Raji (cell line): ENCODE measurements around the gene EIF4E1B.

Experiments used
- POLR2A ChIP-seq: IDR thresholded peaks from 2 replicates; pipeline ENCODE4 v1.6.1; 2011; ENCODE audit warnings: low read depth, low read length, control low read depth; ENCODE audit not compliant: insufficient read depth

EIF4E1B gene

GRCh38 chr5:176647030-176647842, 16.8 kb downstream of the EIF4E1B start, which contains the start of gene TSPAN17:
Gene TSPAN17 (plus strand): TSS chr5:176647484. CDS start chr5:176647616, 132 bp downstream.
- peak; percentile 97 for TF ChIP-seq POLR2A

DNA sequence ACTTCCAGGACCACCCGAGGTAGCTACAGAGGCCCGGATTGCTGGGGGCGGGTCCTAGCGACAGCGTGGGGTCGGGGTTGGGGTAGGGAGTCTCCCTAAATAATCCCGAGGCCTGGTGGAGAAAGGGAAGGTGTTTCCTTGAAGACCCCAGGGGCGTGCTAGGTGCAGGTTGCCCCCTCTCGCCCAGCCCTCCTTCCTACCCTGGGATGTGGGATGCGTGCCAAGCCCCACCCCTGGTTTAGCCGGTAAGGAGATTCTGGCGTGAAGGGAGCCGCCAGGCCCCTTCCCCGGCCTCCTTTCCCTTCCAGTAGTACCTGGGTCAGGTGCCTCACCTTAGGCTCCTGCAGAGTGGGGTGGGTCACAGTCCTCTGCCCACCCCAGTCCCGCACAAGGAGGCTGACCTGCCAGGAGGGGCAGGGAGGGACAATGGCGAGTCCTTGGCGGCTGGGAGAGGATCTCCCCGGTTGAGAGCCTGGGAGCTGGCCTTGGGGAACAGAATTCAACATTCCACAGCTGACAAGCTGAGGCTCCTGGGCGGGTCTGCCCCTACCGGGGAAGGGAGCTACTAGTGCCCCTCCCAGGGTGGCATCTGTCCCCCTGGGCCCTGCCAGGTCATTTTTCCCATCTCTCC, 17.5 kb downstream of the EIF4E1B start:
- no peak for TF ChIP-seq POLR2A

- TF ChIP-seq POLR2A: no peak
Observed at GRCh38 chr5:176648474-176649194, 18.2 kb downstream of the EIF4E1B start.

- TF ChIP-seq POLR2A: no peak
Observed at GRCh38 chr5:176650354-176650884, 19.9 kb downstream of the EIF4E1B start.

DNA sequence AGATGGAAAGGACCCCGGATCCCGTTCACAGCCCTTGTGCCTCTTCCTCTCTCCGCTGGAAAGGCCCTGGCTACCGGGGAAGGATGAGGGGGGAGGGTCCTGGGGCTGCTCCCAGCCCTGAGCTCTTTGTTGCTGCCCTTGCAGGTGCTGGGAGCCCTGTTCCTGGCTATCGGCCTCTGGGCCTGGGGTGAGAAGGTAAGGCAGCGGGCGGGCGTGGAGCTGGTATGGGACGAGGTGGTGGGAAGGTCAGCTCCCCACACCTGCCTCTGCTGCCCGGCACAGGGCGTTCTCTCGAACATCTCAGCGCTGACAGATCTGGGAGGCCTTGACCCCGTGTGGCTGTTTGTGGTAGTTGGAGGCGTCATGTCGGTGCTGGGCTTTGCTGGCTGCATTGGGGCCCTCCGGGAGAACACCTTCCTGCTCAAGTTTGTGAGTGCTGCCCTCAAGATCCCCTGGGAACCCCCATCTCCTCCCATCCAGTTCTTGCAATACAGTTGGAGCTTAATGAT, 21.1 kb downstream of the EIF4E1B start:
- no peak for TF ChIP-seq POLR2A

DNA sequence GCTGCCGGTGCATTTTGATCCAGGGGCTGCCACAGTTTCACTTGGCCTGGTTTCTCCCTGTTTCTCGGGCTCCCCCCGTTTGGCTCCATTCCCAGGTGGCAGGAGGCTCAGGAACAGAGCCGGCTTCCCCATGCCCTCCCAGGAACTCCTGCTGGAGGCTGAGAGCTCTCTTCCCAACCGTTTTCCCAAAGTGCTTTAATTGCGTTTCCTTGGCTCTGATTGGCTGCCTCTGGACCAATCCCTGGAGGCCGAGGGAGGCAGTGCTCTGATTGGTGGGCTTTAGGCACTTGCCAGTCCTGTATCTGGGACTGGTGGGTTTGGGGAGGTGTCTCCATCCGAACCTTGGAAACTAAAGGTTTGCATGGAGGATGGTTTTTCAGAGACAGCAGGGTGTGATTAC, 21.7 kb downstream of the EIF4E1B start:
- TF ChIP-seq POLR2A: no peak

DNA sequence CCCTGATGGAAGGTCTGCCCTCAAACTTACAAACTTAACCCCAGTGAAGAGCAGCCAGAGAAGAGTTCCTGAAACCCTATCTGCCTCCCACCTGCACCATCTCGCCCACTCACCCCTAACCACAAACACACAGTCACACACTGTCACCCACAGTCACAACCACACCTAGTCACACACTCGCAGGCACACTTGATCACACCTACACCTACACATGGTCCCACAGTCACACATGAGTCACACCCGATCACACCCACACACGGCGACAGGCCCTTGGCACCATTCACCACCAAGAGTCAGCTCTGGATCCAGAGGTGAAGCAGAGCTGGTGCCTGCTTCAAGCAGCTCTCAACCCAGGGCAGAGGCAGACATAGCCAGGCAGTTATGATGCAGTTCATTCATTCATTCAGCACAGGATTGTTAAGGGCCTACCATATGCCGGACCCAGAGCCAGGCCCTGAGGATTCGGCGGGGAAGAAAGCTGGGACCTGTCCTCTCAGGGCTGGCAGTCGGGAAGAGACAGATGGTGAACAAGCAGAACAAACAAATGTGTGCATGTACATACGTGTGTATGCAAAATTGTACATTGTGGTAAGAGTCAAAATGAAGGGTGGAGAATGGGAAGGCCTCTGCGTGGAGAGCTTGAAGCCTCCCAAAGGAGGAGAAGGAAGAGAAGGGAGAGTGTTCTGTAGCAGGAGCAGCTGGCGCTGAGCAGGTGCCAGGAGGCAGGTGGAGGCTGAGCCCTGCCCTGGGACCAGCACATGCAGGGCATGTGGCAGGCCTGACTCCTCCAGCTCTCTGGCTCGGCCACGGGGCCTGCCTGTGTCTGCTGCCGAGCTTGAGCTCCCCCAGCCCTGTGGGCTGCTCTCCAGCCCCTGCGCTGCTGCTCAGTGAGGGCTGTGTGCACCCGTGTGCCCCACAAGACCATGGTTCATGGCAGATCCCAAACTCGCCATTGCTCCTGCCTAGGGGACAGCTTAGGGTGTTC, 23.2 kb downstream of the EIF4E1B start:
- TF ChIP-seq POLR2A: no peak

DNA sequence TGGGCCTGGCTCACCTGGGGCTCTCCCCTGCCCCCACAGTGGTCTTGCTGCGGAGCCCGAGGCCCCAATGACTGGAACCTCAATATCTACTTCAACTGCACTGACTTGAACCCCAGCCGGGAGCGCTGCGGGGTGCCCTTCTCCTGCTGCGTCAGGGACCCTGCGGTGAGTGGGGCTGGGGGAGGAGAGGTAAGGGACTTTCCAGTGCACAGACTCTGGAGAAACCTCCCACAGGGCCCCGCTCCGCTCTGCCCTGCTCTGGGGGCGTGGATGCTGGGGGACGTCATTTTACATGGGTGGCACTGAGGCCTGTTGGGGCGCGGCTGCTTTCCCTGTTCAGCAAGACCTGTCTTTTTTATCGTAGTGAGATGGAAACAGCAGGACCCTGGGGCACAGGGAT, 24.4 kb downstream of the EIF4E1B start:
- no peak for TF ChIP-seq POLR2A

DNA sequence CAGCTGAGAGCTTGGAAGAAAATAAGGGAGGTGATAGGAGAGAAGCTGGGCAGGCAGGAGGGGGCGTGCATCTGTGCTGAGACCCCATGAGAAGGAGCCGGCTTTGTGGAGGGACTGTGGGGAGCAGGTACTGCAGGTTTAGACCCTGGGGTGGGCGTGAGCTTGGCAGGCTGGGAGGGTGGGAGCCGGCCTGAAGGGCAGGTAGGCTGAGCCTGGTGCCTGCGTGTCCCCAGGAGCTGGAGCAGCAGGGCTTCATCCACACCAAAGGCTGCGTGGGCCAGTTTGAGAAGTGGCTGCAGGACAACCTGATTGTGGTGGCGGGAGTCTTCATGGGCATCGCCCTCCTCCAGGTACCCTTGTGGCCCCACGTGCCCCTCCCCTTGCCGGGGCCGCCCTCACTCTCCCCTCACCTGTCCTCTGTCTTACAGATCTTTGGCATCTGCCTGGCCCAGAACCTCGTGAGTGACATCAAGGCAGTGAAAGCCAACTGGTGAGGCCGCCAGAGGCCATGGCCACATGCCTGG, 26.1 kb downstream of the EIF4E1B start:
- no peak for TF ChIP-seq POLR2A

- no peak for TF ChIP-seq POLR2A
Observed at GRCh38 chr5:176658007-176658599, 27.6 kb downstream of the EIF4E1B start.

DNA sequence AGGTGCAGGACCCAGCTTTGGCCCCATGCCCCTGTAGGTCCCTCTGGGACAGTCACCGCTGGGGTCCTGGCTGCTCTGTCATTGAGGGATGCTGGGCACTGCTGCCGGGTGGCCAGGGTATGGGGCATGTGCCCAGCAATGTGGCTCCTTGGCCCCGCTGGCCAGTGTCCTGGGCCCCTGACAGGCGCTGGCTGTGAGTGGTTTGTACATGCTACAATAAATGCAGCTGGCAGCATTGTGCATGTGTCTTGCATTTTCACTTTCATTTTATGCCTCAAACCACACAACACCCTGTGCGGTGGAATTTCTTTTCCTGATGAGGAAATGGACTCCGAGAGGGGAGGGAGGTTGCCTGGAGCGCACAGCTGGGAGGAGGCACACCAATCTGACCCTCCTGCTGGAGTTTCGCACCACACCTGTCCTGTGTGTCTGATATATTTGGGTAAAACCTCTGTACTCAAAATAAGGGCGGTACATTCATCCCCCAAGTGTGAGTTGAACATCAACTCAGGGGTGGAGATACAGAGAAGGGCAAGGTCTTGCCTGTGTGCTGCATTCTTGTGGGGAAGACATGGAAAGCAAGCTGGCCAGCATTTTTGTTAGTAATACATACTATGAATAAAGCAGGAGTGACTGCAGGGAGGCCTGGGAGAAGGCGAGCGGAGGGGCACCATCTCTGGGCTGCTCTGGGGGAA, 28.5 kb downstream of the EIF4E1B start:
- no peak for TF ChIP-seq POLR2A

DNA sequence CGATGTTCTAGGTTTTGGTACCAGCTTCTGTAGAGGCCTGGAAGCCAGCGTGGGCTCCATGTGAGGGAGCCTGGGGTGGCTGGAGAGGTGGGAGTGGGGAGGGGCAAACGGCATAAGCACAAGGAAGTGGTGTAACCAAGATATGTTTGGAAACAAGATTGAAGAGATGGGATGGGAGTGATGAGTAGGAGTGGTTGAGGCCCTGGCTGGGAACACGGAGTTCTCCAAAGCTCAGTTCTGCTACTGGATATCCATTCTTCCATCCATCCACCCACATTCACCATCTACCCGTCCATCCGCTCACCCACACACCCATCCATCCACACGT, 29.0 kb downstream of the EIF4E1B start:
- no peak for TF ChIP-seq POLR2A

- TF ChIP-seq POLR2A: no peak
Observed at GRCh38 chr5:176659860-176660461, 29.5 kb downstream of the EIF4E1B start.
